ENCODE data around the gene NTM. TPM values are rescaled to one million over a fixed set of nuclear protein-coding genes. Genes with fewer than 3 reads are reported as not detected.

Gene NTM
- total and polyA plus RNA-seq, 2 of the 8 experiments (the other 6 are each of a cell fraction or from before 2014, with no cell fraction given), result 13.4 to 20.0 TPM

- Histone ChIP-seq H2BK15ac (ENCODE audit: low read length) (no peak overlapping the region), H3K23me2 (ENCODE audit: low read depth, low read length) (no peaks in the 10 kb centered on the region), H3K14ac (ENCODE audit: insufficient read length) (no peak overlapping the region), H3K79me1 (ENCODE audit: low read depth, low read length) (no peaks in the 10 kb centered on the region), H4K20me1 (replicated peaks in 1 of 2; ENCODE audit: control insufficient read depth in 1 of 2, insufficient read depth in 2 of 2, low read length in 2 of 2) (no peaks in the 10 kb centered on the region), H3K23ac (ENCODE audit: insufficient read length) (no peak overlapping the region), H3K36me3 (ENCODE audit: control insufficient read depth in 2 of 4, insufficient read depth in 4 of 4, low read length in 3 of 4) (no peaks in the 10 kb centered on the region; a peak in 1 of 8 replicates), H3K27ac (ENCODE audit: low read depth, low read length) (no peak overlapping the region), H3K4me2 (ENCODE audit: insufficient read depth in 1 of 2, low read depth in 2 of 2, low read length in 2 of 2) (no peak overlapping the region), H4K5ac (ENCODE audit: insufficient read length, low read depth, low read length) (peak overlapping the region; percentile 51), H3K56ac (replicated peaks; ENCODE audit: insufficient read length, low read depth, low read length) (no peak overlapping the region), H3K9ac (replicated peaks in 1 of 4; ENCODE audit: extremely low read depth in 1 of 4, low read depth in 3 of 4, low read length in 3 of 4) (no peak overlapping the region), H2AK5ac (ENCODE audit: low read depth, low read length) (no peak overlapping the region), H3K4me3 (ENCODE audit: extremely low read depth in 1 of 4, insufficient read depth in 2 of 4, low read depth in 3 of 4, low read length in 4 of 4) (no peak overlapping the region), H2AFZ (ENCODE audit: low read length) (no peak overlapping the region), H2BK5ac (ENCODE audit: low read depth, low read length) (no peak overlapping the region), H2BK20ac (ENCODE audit: low read length) (no peak overlapping the region), H3K9me3 (ENCODE audit: insufficient read depth in 2 of 2, low read depth in 1 of 2, low read length in 1 of 2) (no peaks in the 10 kb centered on the region), H4K8ac (ENCODE audit: extremely low read depth, insufficient read depth, low read length) (no peak overlapping the region), H3K4ac (replicated peaks; ENCODE audit: insufficient read length, low read depth, low read length) (no peak overlapping the region), H3K27me3 (replicated peaks in 1 of 4; ENCODE audit: control insufficient read depth in 3 of 4, extremely low read depth in 1 of 4, insufficient read depth in 3 of 4, low read length in 3 of 4) (no peaks in the 10 kb centered on the region), H4K91ac (replicated peaks; ENCODE audit: insufficient read length, low read length) (peak overlapping the region; percentile 30), H2BK120ac (replicated peaks; ENCODE audit: low read depth, low read length) (no peak overlapping the region), H3K4me1 (replicated peaks in 1 of 4; ENCODE audit: control insufficient read depth in 3 of 4, insufficient read depth in 4 of 4, low read length in 3 of 4) (no peaks in the 10 kb centered on the region; a peak in 1 of 7 replicates), H3K79me2 (ENCODE audit: control insufficient read depth in 1 of 2, insufficient read depth in 2 of 2, low read length in 2 of 2) (no peaks in the 10 kb centered on the region), H3K18ac (ENCODE audit: extremely low read depth, low read length) (no peak overlapping the region; the same call in 1 of the 2 replicates), H2BK12ac (ENCODE audit: low read depth, low read length) (no peak overlapping the region)
- ChIA-PET CTCF (ENCODE audit: partially characterized antibody) (no interaction called here), POLR2A (ENCODE audit: partially characterized antibody) (no interaction called here)
- FAIRE-seq (no peak), DNase-seq (ENCODE audit: low read depth in 1 of 2, low spot score in 2 of 2) (no peak)
- WGBS, 2 experiments (ENCODE audit: extremely low coverage in 1 of 2, insufficient coverage in 1 of 2, insufficient read length in 1 of 2, insufficient replicate concordance in 2 of 2, low coverage in 1 of 2, low lambda C conversion rate in 2 of 2, missing lambda C conversion rate in 1 of 2), result 88% methylated on average over 13 of the region's 14 CpGs; no CpG with 5 or more reads in 1 of the 2 experiments
- no peak for TF ChIP-seq HDAC6 (IDR thresholded peaks at IDR 0.05; ENCODE audit: low read depth, low read length)
- no peak for TF ChIP-seq SP1 (IDR thresholded peaks at IDR 0.05; ENCODE audit: low read depth, low read length)
- no peak for TF ChIP-seq RBBP5 (IDR thresholded peaks at IDR 0.05; ENCODE audit: borderline replicate concordance, low read depth, low read length)
- TF ChIP-seq KDM1A (IDR thresholded peaks at IDR 0.05; ENCODE audit: borderline replicate concordance, low read length), result no peak
- TF ChIP-seq CHD2 (IDR thresholded peaks at IDR 0.05; ENCODE audit: low read length), result no peak
- TF ChIP-seq MAX (IDR thresholded peaks at IDR 0.05), result no peak
- TF ChIP-seq CBX5 (IDR thresholded peaks at IDR 0.05; ENCODE audit: low read depth, low read length), result no peak
- TF ChIP-seq SRF (IDR thresholded peaks at IDR 0.05; ENCODE audit: low read depth, low read length), result no peak
- no peak for TF ChIP-seq TBP (IDR thresholded peaks at IDR 0.05; ENCODE audit: low read depth, low read length)
- TF ChIP-seq EGR1 (IDR thresholded peaks at IDR 0.05; ENCODE audit: borderline replicate concordance, low read depth, low read length), result no peak
- no peak for TF ChIP-seq BCL11A (IDR thresholded peaks at IDR 0.05; ENCODE audit: low read depth in 2 of 2, low read length in 2 of 2)
- TF ChIP-seq ATF3 (IDR thresholded peaks at IDR 0.05; ENCODE audit: insufficient read depth, low read depth, low read length), result no peak
- no peak for TF ChIP-seq RXRA (IDR thresholded peaks at IDR 0.05; ENCODE audit: insufficient read depth, low read depth, low read length)
- TF ChIP-seq GTF2F1 (IDR thresholded peaks at IDR 0.05; ENCODE audit: borderline replicate concordance, low read depth, low read length), result no peak
- no peak for TF ChIP-seq CREB1 (IDR thresholded peaks at IDR 0.05)
- no peak for TF ChIP-seq MAFK (IDR thresholded peaks at IDR 0.05; ENCODE audit: low read depth, low read length)
Observed at GRCh38 chr11:131837562-131837961, 467.1 kb downstream of the NTM start.
